Transverse colon (tissue), 4 donors: ENCODE results near the gene ZMIZ2. TPM values are rescaled to one million over a fixed set of nuclear protein-coding genes. Genes with fewer than 3 reads are reported as not detected.

ENCODE experiments used
- DNase-seq: peaks from one replicate; pipeline ENCODE4 v3.0.0-alpha.2; 2019
- H3K27ac ChIP-seq, 4 donors: fragments of 200-600 bp; sonication (generic); 2 replicates each; pipeline ENCODE4 v1.5.1; 2016 to 2018; ENCODE audit warnings: inconsistent platforms in 4 of 4
- H3K27me3 ChIP-seq: fragments of 200-600 bp; sonication (generic); 2 replicates; pipeline ENCODE4 v1.5.1; 2017; ENCODE audit warnings: inconsistent platforms
- H3K36me3 ChIP-seq, 4 donors: fragments of 200-600 bp; sonication (generic); 2 replicates each; pipeline ENCODE4 v1.5.1; 2017 to 2019; ENCODE audit warnings: inconsistent platforms in 4 of 4
- H3K4me1 ChIP-seq, 4 donors: fragments of 200-600 bp; sonication (generic); 2 replicates each; pipeline ENCODE4 v1.5.1; 2017 to 2020; ENCODE audit warnings: inconsistent platforms in 4 of 4
- H3K4me3 ChIP-seq, 4 donors: fragments of 200-600 bp; sonication (generic); 1 replicate in 1 of 4; 2 replicates in 3 of 4; pipeline versions ENCODE4 v1.5.1 to v1.6.1; 2017 to 2019; ENCODE audit warnings: inconsistent platforms in 4 of 4
- H3K9me3 ChIP-seq, 2 donors: fragments of 200-600 bp; sonication (generic); 2 replicates each; pipeline ENCODE4 v1.5.1; 2017 to 2019; ENCODE audit warnings: inconsistent platforms in 2 of 2
- CTCF ChIP-seq, 5 experiments: fragments of 200-600 bp in 3 of 5; fragments of 450-650 bp in 2 of 5; sonication (generic) in 3 of 5; IDR thresholded peaks; 1 replicate in 2 of 5; 2 replicates in 3 of 5; pipeline ENCODE4 v1.5.1; 2016 to 2017; ENCODE audit warnings: antibody characterized with exemption in 5 of 5, inconsistent platforms in 3 of 5, mild to moderate bottlenecking in 2 of 5, moderate library complexity in 1 of 5
- EP300 ChIP-seq: sonication (generic); formaldehyde crosslinking; IDR thresholded peaks from one replicate; pipeline ENCODE4 v1.6.1; 2017; ENCODE audit warnings: antibody characterized with exemption, low read depth
- POLR2A ChIP-seq: fragments of 450-650 bp; IDR thresholded peaks from one replicate; pipeline ENCODE4 v1.6.1; 2016; ENCODE audit warnings: antibody characterized with exemption, mild to moderate bottlenecking, moderate library complexity
- POLR2AphosphoS5 ChIP-seq, 3 donors: sonication (generic); formaldehyde crosslinking; IDR thresholded peaks; one replicate each; pipeline ENCODE4 v1.6.1; 2016; ENCODE audit warnings: antibody characterized with exemption in 3 of 3
- WGBS, 2 donors: methylation state at CpG; one replicate each; pipeline ENCODE4 v1.1.5; 2018; ENCODE audit warnings: low coverage in 1 of 2; 5-methylcytosine and 5-hydroxymethylcytosine counted together
- in situ Hi-C, 4 donors: fragments of 200-750 bp; cut with MboI; loops; one replicate each; pipeline versions ENCODE4 v1.15.0 to v1.15.1; 2017; ENCODE audit warnings: low sequenced_read_pairs in 3 of 4, low pct_ligation_motif_present in 1 of 4, low pct_unique_long_range_greater_than_20kb in 1 of 4
- intact Hi-C: fragments of 100-400 bp; cut with DNase I; formaldehyde crosslinking; loops from one replicate; pipeline ENCODE4 v1.15.1; 2023; ENCODE audit warnings: low total_unique reads
- total RNA-seq, 4 donors: library from RNA; depleted of rRNA; stranded (reverse); fragments of >200 nt; gene quantifications; one replicate each; pipeline ENCODE4 v1.1.0, GENCODE V29; 2016

ZMIZ2 gene
- total RNA-seq, 4 donors from 2014 or later: 40.6 to 92.7 (median 69.3) TPM

GRCh38 chr7:44760034-44760580, 11.5 kb downstream of the ZMIZ2 start:
- H3K4me1 ChIP-seq: peaks cover 9 to 31% (median 24%) of the 10 kb centered on the region in 4 donors
- 91% methylated on average over 18 of the region's 18 CpGs; no CpG with 5 or more reads in 1 of the 2 donors for WGBS, 2 donors
- H3K9me3 ChIP-seq: no peaks in the 10 kb centered on the region
- TF ChIP-seq POLR2A (no peak), POLR2AphosphoS5 (IDR thresholded peaks at IDR 0.05) (no peak), CTCF (IDR thresholded peaks at IDR 0.05) (no peak), EP300 (no peak)
- H3K27ac ChIP-seq: no peak overlapping the region
- peaks cover 0 to 44% (median 4%) of the 10 kb centered on the region in 4 donors for H3K36me3 ChIP-seq
- no peaks in the 10 kb centered on the region for H3K27me3 ChIP-seq
- H3K4me3 ChIP-seq: no peak overlapping the region
- intact Hi-C loops (no loop called here), in situ Hi-C loops (loop anchor here in 2 of 4 donors (25.0 kb wide), 1 partner anchor 173 kb away; the partner anchor contains the start of gene TMED4 (in 2 of the 2))
- DNase-seq: no peak

DNA sequence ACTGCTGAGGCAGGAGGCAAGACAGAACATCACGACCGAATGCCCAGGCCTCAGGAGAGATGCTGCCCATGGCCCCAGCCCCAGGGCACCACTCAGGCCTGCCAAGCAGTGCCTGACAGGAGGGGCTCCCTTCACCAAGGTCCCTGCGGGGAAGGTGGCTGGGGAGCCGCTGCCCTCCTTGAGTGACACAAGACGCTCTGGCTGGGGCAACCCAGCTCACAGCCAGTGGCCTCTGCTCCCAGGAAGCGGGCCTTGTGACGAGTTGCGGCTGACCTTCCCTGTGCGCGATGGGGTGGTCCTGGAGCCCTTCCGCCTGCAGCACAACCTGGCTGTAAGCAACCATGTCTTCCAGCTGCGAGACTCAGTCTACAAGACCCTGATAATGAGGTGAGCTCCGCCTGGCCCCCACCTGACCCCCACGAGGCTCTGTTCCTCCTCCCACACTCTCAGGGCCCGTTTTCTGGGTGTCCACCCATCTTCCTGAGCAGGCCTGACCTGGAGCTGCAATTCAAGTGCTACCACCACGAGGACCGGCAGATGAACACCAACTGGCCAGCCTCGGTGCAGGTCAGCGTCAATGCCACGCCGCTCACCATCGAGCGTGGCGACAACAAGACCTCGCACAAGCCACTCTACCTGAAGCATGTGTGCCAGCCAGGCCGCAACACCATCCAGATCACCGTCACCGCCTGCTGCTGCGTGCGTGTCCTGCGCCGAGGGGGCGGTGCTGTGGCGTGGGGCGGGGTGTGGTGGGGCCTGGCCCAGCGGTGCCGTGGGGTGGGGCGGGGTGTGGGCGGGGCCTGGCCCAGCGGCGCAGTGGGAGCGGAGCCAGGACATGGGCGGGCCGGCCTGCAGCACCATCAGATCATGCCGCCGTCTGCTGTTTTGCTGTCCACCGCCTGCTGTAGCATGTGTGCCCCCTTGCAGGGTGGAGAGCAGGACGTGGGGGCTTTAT, 12.8 kb downstream of the ZMIZ2 start:
- Histone ChIP-seq H3K27ac (peak overlapping the region; percentile 51 to 75 (median 66)), H3K9me3 (no peaks in the 10 kb centered on the region), H3K4me3 (no peak overlapping the region), H3K27me3 (no peaks in the 10 kb centered on the region), H3K4me1 (peaks cover 0 to 19% (median 14%) of the 10 kb centered on the region in 4 donors), H3K36me3 (peaks cover 0 to 57% (median 7%) of the 10 kb centered on the region in 4 donors)
- TF ChIP-seq CTCF (IDR thresholded peaks at IDR 0.05) (no peak), POLR2AphosphoS5 (IDR thresholded peaks at IDR 0.05) (peak in 2 of 3 donors; percentile 21 to 53), EP300 (no peak), POLR2A (no peak)
- intact Hi-C loops: no loop called here
- peak; percentile 89 for DNase-seq
- 40 to 66% methylated on average over 1 to 41 of the region's 48 CpGs for WGBS, 2 donors
- in situ Hi-C loops: loop anchor here in 2 of 4 donors (25.0 kb wide), 1 partner anchor 174 kb away; the partner anchor contains the start of gene TMED4 (in 2 of the 2)

- 44 to 80% methylated on average over 4 to 9 of the region's 9 CpGs for WGBS, 2 donors
These were observed 13.7 kb downstream of the ZMIZ2 start for GRCh38 chr7:44762300-44762699.

More at GRCh38 chr7:44762300-44762699, 13.7 kb downstream of the ZMIZ2 start:
- no peak for DNase-seq
- no peaks in the 10 kb centered on the region for H3K27me3 ChIP-seq
- peaks cover 0 to 61% (median 10%) of the 10 kb centered on the region in 4 donors for H3K36me3 ChIP-seq
- H3K27ac ChIP-seq: peak overlapping the region in 3 of 4 donors; percentile 9 to 75 (median 60)
- TF ChIP-seq CTCF (IDR thresholded peaks at IDR 0.05) (no peak), EP300 (no peak), POLR2A (no peak), POLR2AphosphoS5 (IDR thresholded peaks at IDR 0.05) (no peak)
- in situ Hi-C loops: loop anchor here in 2 of 4 donors (25.0 kb wide), 1 partner anchor 175 kb away; the partner anchor contains the start of gene TMED4 (in 2 of the 2)
- H3K4me1 ChIP-seq: peaks cover 0 to 14% (median 9%) of the 10 kb centered on the region in 4 donors
- no peak overlapping the region for H3K4me3 ChIP-seq
- intact Hi-C loops: no loop called here
- no peaks in the 10 kb centered on the region for H3K9me3 ChIP-seq
